Liver (tissue), 9 donors: ENCODE data around the gene CSF1. TPM values are rescaled to one million over a fixed set of nuclear protein-coding genes. Genes with fewer than 3 reads are reported as not detected.

ENCODE experiments used
- DNase-seq: peaks from one replicate; pipeline ENCODE4 v3.0.0-alpha.2; 2017; ENCODE audit warnings: low spot score
- H3K27ac ChIP-seq, 2 donors: one replicate each; pipeline ENCODE4 v1.7.0; 2013; ENCODE audit warnings: inconsistent platforms in 2 of 2, low read length in 2 of 2, control low read depth in 1 of 2, low read depth in 1 of 2, mild to moderate bottlenecking in 1 of 2
- H3K27me3 ChIP-seq, 4 donors: one replicate each; pipeline versions ENCODE4 v1.6.1 to v1.7.0; 2013; ENCODE audit warnings: low read length in 3 of 4, inconsistent platforms in 1 of 4, mild to moderate bottlenecking in 1 of 4, moderate library complexity in 1 of 4; ENCODE audit not compliant: control insufficient read depth in 4 of 4, insufficient read depth in 4 of 4
- H3K36me3 ChIP-seq, 4 donors: one replicate each; pipeline versions ENCODE4 v1.6.1 to v1.7.0; 2013; ENCODE audit warnings: low read length in 3 of 4, mild to moderate bottlenecking in 3 of 4, low read depth in 1 of 4, moderate library complexity in 1 of 4; ENCODE audit not compliant: control insufficient read depth in 4 of 4, insufficient read depth in 3 of 4
- H3K4me1 ChIP-seq, 4 donors: one replicate each; pipeline versions ENCODE4 v1.6.1 to v1.7.0; 2013; ENCODE audit warnings: low read length in 3 of 4, mild to moderate bottlenecking in 3 of 4, moderate library complexity in 1 of 4; ENCODE audit not compliant: control insufficient read depth in 4 of 4, insufficient read depth in 4 of 4
- H3K4me3 ChIP-seq, 3 donors: one replicate each; pipeline versions ENCODE4 v1.6.1 to v1.7.0; 2013; ENCODE audit warnings: low read length in 3 of 3, control low read depth in 1 of 3, low read depth in 1 of 3, mild to moderate bottlenecking in 1 of 3
- H3K9ac ChIP-seq, 2 donors: one replicate each; pipeline ENCODE4 v1.7.0; 2013; ENCODE audit warnings: low read length in 2 of 2, mild to moderate bottlenecking in 2 of 2, moderate library complexity in 2 of 2, control low read depth in 1 of 2, low read depth in 1 of 2
- H3K9me3 ChIP-seq, 4 donors: one replicate each; pipeline versions ENCODE4 v1.6.1 to v1.7.0; 2013; ENCODE audit warnings: low read length in 3 of 4; ENCODE audit not compliant: control insufficient read depth in 4 of 4
- ATF3 ChIP-seq: IDR thresholded peaks from 2 replicates; pipeline ENCODE4 v1.6.1; 2016; ENCODE audit warnings: antibody characterized with exemption
- CTCF ChIP-seq: fragments of 150-350 bp; IDR thresholded peaks from 2 replicates; pipeline ENCODE4 v1.5.1; 2017; ENCODE audit warnings: improper control_type of control experiment, low read depth, low read length; ENCODE audit not compliant: missing input control
- EGR1 ChIP-seq, 2 donors: IDR thresholded peaks; 2 replicates each; pipeline ENCODE4 v1.6.1; 2016 to 2018; ENCODE audit warnings: antibody characterized with exemption in 2 of 2, low read depth in 2 of 2
- FOXA1 ChIP-seq: IDR thresholded peaks from 2 replicates; pipeline ENCODE4 v1.6.1; 2016; ENCODE audit warnings: antibody characterized with exemption
- FOXA2 ChIP-seq: IDR thresholded peaks from 2 replicates; pipeline ENCODE4 v1.6.1; 2016; ENCODE audit warnings: antibody characterized with exemption
- GABPA ChIP-seq, 2 donors: IDR thresholded peaks in 1 of 2; conservative IDR thresholded peaks in 1 of 2; 2 replicates each; pipeline ENCODE4 v1.6.1; 2016; ENCODE audit warnings: antibody characterized with exemption in 2 of 2, mild to moderate bottlenecking in 1 of 2, moderate library complexity in 1 of 2
- HNF4A ChIP-seq, 2 donors: conservative IDR thresholded peaks; 2 replicates each; pipeline ENCODE4 v1.6.1; 2016; ENCODE audit warnings: antibody characterized with exemption in 2 of 2, mild to moderate bottlenecking in 2 of 2
- HNF4G ChIP-seq: IDR thresholded peaks from 2 replicates; pipeline ENCODE4 v1.6.1; 2016; ENCODE audit warnings: antibody characterized with exemption
- JUND ChIP-seq, 2 donors: IDR thresholded peaks; 2 replicates each; pipeline ENCODE4 v1.6.1; 2016; ENCODE audit warnings: antibody characterized with exemption in 2 of 2
- MAX ChIP-seq: IDR thresholded peaks from 2 replicates; pipeline ENCODE4 v1.6.1; 2016; ENCODE audit warnings: antibody characterized with exemption
- NR2F2 ChIP-seq: IDR thresholded peaks from 2 replicates; pipeline ENCODE4 v1.6.1; 2016; ENCODE audit warnings: antibody characterized with exemption
- RAD21 ChIP-seq, 2 donors: IDR thresholded peaks; 2 replicates each; pipeline ENCODE4 v1.6.1; 2016; ENCODE audit warnings: antibody characterized with exemption in 2 of 2, mild to moderate bottlenecking in 2 of 2
- REST ChIP-seq: IDR thresholded peaks from 2 replicates; pipeline ENCODE4 v1.6.1; 2016; ENCODE audit warnings: antibody characterized with exemption, mild to moderate bottlenecking
- RXRA ChIP-seq, 2 donors: IDR thresholded peaks; 2 replicates each; pipeline ENCODE4 v1.6.1; 2017 to 2018; ENCODE audit warnings: antibody characterized with exemption in 2 of 2, mild to moderate bottlenecking in 1 of 2
- SP1 ChIP-seq: IDR thresholded peaks from 2 replicates; pipeline ENCODE4 v1.6.1; 2018; ENCODE audit warnings: antibody characterized with exemption, mild to moderate bottlenecking
- TAF1 ChIP-seq: conservative IDR thresholded peaks from 2 replicates; pipeline ENCODE4 v1.6.1; 2016; ENCODE audit warnings: antibody characterized with exemption, mild to moderate bottlenecking
- YY1 ChIP-seq: IDR thresholded peaks from 2 replicates; pipeline ENCODE4 v1.6.1; 2016; ENCODE audit warnings: antibody characterized with exemption, mild to moderate bottlenecking
- ZBTB33 ChIP-seq: IDR thresholded peaks from 2 replicates; pipeline ENCODE4 v1.6.1; 2016; ENCODE audit warnings: antibody characterized with exemption
- WGBS: extraction: QIAGEN DNeasy Blood & Tissue Kit; methylation state at CpG from one replicate; pipeline ENCODE4 v1.1.7; 2013; 5-methylcytosine and 5-hydroxymethylcytosine counted together
- polyA plus RNA-seq, 2 donors: library from polyadenylated mRNA; stranded (reverse) in 1 of 2; unstranded in 1 of 2; fragments of 200-250 nt in 1 of 2; fragments of >200 nt in 1 of 2; fragmentation: Nextera tagmentation in 1 of 2; extraction: Ambion mirVana in 1 of 2; gene quantifications; one replicate each; pipeline versions ENCODE4 v1.2.1 to v1.2.3, GENCODE V29; 2013 to 2015
- total RNA-seq, 2 donors: library from RNA; depleted of rRNA; stranded (reverse); fragments of >200 nt; gene quantifications; one replicate each; pipeline ENCODE4 v1.2.3, GENCODE V29; 2014
- donor health status: healthy.
- donor health status: healthy.
- donor health status: healthy.
- donor health status: healthy.
- donor health status: healthy.

CSF1 gene
- total and polyA plus RNA-seq, 4 donors, result 6.3 to 15.2 (median 11.3) TPM

- TF ChIP-seq NR2F2, result peak; percentile 99
- no peak for TF ChIP-seq ATF3
- no peak for TF ChIP-seq FOXA2
- TF ChIP-seq HNF4G, result no peak
- TF ChIP-seq EGR1 (IDR thresholded peaks at IDR 0.05; ENCODE audit: low read depth in 2 of 2), result no peak
- TF ChIP-seq RAD21 (IDR thresholded peaks at IDR 0.05), result peak in 1 of 2 donors; percentile 17
- no peak for TF ChIP-seq GABPA (IDR thresholded peaks at IDR 0.05 in 1 of 2, conservative IDR thresholded peaks at IDR 0.05 in 1 of 2)
- peak; percentile 88 to 90 for TF ChIP-seq JUND (IDR thresholded peaks at IDR 0.05)
- TF ChIP-seq MAX, result no peak
- peak; percentile 18 to 21 for TF ChIP-seq RXRA (IDR thresholded peaks at IDR 0.05)
- no peak for TF ChIP-seq YY1
- no peak for TF ChIP-seq REST
- TF ChIP-seq SP1, result peak; percentile 35
- no peak for TF ChIP-seq ZBTB33
- TF ChIP-seq FOXA1, result no peak
- no peak for TF ChIP-seq CTCF
- TF ChIP-seq HNF4A (conservative IDR thresholded peaks at IDR 0.05), result no peak
- TF ChIP-seq TAF1, result no peak
- WGBS, result 69% methylated on average over 16 of the region's 16 CpGs
- Histone ChIP-seq H3K9me3 (no peaks in the 10 kb centered on the region), H3K36me3 (no peaks in the 10 kb centered on the region), H3K4me1 (peaks cover 0 to 9% (median 4%) of the 10 kb centered on the region in 4 donors), H3K27me3 (no peaks in the 10 kb centered on the region), H3K4me3 (no peak overlapping the region), H3K9ac (no peak overlapping the region), H3K27ac (peak overlapping the region; percentile 5 to 32)
- DNase-seq, result no peak
These were observed 14.7 kb upstream of the CSF1 start for GRCh38 chr1:109895720-109896504.
